ENCODE data around the gene WNK2. TPM values are rescaled to one million over a fixed set of nuclear protein-coding genes. Genes with fewer than 3 reads are reported as not detected.

Gene WNK2
- total and polyA plus RNA-seq, 8 donors = 0.93 to 10.4 (median 7.4) TPM

- TF ChIP-seq CTCF (IDR thresholded peaks at IDR 0.05) = no peak
- Histone ChIP-seq H3K4me3 (no peak overlapping the region), H3K4me1 (no peaks in the 10 kb centered on the region), H3K36me3 (no peaks in the 10 kb centered on the region), H3K27ac (no peak overlapping the region), H3K9me3 (no peaks in the 10 kb centered on the region), H3K27me3 (no peaks in the 10 kb centered on the region)
- DNase-seq (peak in 2 of 4 donors; percentile 17 to 71), ATAC-seq (no peak)
- intact Hi-C loops (cut with DNase I) = no loop called here
These were observed 72.3 kb downstream of the WNK2 start for GRCh38 chr9:93255994-93256877.

- Histone ChIP-seq H3K27me3 (no peaks in the 10 kb centered on the region), H3K4me3 (no peak overlapping the region), H3K4me1 (no peaks in the 10 kb centered on the region), H3K36me3 (no peaks in the 10 kb centered on the region), H3K9me3 (no peaks in the 10 kb centered on the region), H3K27ac (no peak overlapping the region)
- intact Hi-C loops (cut with DNase I) = no loop called here
- ATAC-seq = no peak
- DNase-seq = peak in 2 of 4 donors; percentile 19 to 65
- TF ChIP-seq CTCF (IDR thresholded peaks at IDR 0.05) = no peak
These were observed 73.2 kb downstream of the WNK2 start for GRCh38 chr9:93256878-93257807.

GRCh38 chr9:93257808-93258331 lies 73.9 kb downstream of the WNK2 start:
- no peaks in the 10 kb centered on the region for H3K4me1 ChIP-seq
- H3K36me3 ChIP-seq = no peaks in the 10 kb centered on the region
- no peak overlapping the region for H3K27ac ChIP-seq
- TF ChIP-seq CTCF (IDR thresholded peaks at IDR 0.05) = no peak
- H3K9me3 ChIP-seq = no peaks in the 10 kb centered on the region
- ATAC-seq (no peak), DNase-seq (peak in 2 of 4 donors; percentile 12 to 13)
- peaks cover 0 to 4% of the 10 kb centered on the region in 2 donors for H3K27me3 ChIP-seq
- H3K4me3 ChIP-seq = no peak overlapping the region
- intact Hi-C loops (cut with DNase I) = no loop called here

DNA sequence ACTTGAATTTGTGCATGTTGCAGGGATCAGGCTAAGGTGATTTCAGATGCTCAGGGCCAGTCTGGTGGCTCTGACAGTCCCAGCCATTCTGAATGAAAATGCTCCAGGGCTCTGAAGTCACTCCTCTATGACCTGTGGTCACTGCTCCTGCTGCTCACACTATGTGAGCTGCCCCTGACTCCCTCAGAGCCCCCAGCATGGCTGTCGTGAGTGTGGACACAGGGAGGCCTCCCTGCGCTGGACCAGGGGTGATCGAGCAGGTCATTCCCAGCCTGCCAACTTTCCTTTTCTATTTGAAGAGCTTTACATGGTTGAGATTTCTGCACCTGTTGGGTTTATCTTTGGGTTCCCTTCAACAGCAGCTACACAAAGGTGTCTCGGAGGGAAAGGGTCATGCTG lies 74.5 kb downstream of the WNK2 start:
- Histone ChIP-seq H3K27ac (no peak overlapping the region), H3K9me3 (no peaks in the 10 kb centered on the region), H3K4me1 (no peaks in the 10 kb centered on the region), H3K36me3 (no peaks in the 10 kb centered on the region), H3K27me3 (peaks cover 0 to 6% of the 10 kb centered on the region in 2 donors), H3K4me3 (no peak overlapping the region)
- DNase-seq (peak in 2 of 4 donors; percentile 17 to 36), ATAC-seq (no peak)
- no peak for TF ChIP-seq CTCF (IDR thresholded peaks at IDR 0.05)
- intact Hi-C loops (cut with DNase I) = no loop called here
